H1 (cell line): ENCODE results near the gene VAMP3. TPM values are rescaled to one million over a fixed set of nuclear protein-coding genes. Genes with fewer than 3 reads are reported as not detected.

Source experiments
- CTCF ChIA-PET: fragments of 300-600 bp; sonication (Branson Sonifier 250); formaldehyde crosslinking; loops from one replicate; lab custom pipeline; 2021; ENCODE audit not compliant: partially characterized antibody; lab: Charles Lee
- POLR2A ChIA-PET: fragments of 300-600 bp; sonication (Branson Sonifier 250); formaldehyde crosslinking; loops from one replicate; lab custom pipeline; 2021; ENCODE audit warnings: inconsistent platforms; ENCODE audit not compliant: partially characterized antibody; lab: Charles Lee
- DNase-seq, 2 experiments: peaks; one replicate each; pipeline versions ENCODE4 v3.0.0 to v3.0.0-alpha.2; 2010 to 2022; ENCODE audit warnings: low spot score in 2 of 2, low read depth in 1 of 2, mixed read lengths in 1 of 2
- FAIRE-seq: peaks from 2 replicates; lab custom pipeline; 2011; peaks lifted over from hg19 to GRCh38; lab: Jason Lieb, UNC
- H2AFZ ChIP-seq: 2 replicates; pipeline ENCODE4 v1.8.1; 2012; ENCODE audit warnings: low read length, inconsistent platforms
- H2AK5ac ChIP-seq: 2 replicates; pipeline ENCODE4 v1.6.1; 2013; ENCODE audit warnings: low read depth, low read length
- H2BK120ac ChIP-seq: replicated peaks from 2 replicates; pipeline ENCODE3; 2013; ENCODE audit warnings: low read depth, low read length, inconsistent platforms
- H2BK12ac ChIP-seq: 2 replicates; pipeline ENCODE4 v1.6.1; 2013; ENCODE audit warnings: low read depth, low read length
- H2BK15ac ChIP-seq: 2 replicates; pipeline ENCODE4 v1.6.1; 2013; ENCODE audit warnings: low read length
- H2BK20ac ChIP-seq: 2 replicates; pipeline ENCODE4 v1.6.1; 2013; ENCODE audit warnings: low read length
- H2BK5ac ChIP-seq: 2 replicates; pipeline ENCODE4 v1.6.1; 2013; ENCODE audit warnings: low read depth, low read length
- H3K14ac ChIP-seq: 2 replicates; pipeline ENCODE4 v1.6.1; 2013; ENCODE audit warnings: inconsistent platforms; ENCODE audit not compliant: insufficient read length
- H3K18ac ChIP-seq: 2 replicates; pipeline ENCODE4 v1.6.1; 2013; ENCODE audit warnings: low read length; ENCODE audit errors: extremely low read depth
- H3K23ac ChIP-seq: 2 replicates; pipeline ENCODE4 v1.6.1; 2013; ENCODE audit warnings: inconsistent platforms; ENCODE audit not compliant: insufficient read length
- H3K23me2 ChIP-seq: 2 replicates; pipeline ENCODE4 v1.6.1; 2013; ENCODE audit warnings: low read depth, low read length
- H3K27ac ChIP-seq: 2 replicates; pipeline ENCODE4 v1.6.1; 2011; ENCODE audit warnings: low read depth, low read length, inconsistent platforms
- H3K27me3 ChIP-seq, 4 experiments: replicated peaks in 1 of 4; 1 replicate in 1 of 4; 2 replicates in 3 of 4; pipeline versions ENCODE4 v1.6.1 to v1.8.1; 2011 to 2013; ENCODE audit warnings: low read length in 3 of 4, mild to moderate bottlenecking in 3 of 4, inconsistent platforms in 2 of 4, mixed read lengths in 2 of 4, moderate library complexity in 1 of 4; ENCODE audit not compliant: control insufficient read depth in 3 of 4, insufficient read depth in 3 of 4; ENCODE audit errors: extremely low read depth in 1 of 4
- H3K36me3 ChIP-seq, 4 experiments: 2 replicates each; pipeline versions ENCODE4 v1.6.1 to v1.8.1; 2011 to 2013; ENCODE audit warnings: mild to moderate bottlenecking in 4 of 4, low read length in 3 of 4, moderate library complexity in 2 of 4, control low read depth in 1 of 4, inconsistent platforms in 1 of 4; ENCODE audit not compliant: insufficient read depth in 4 of 4, control insufficient read depth in 2 of 4
- H3K4ac ChIP-seq: replicated peaks from 2 replicates; pipeline ENCODE3; 2013; ENCODE audit warnings: low read length, low read depth, mixed read lengths, inconsistent platforms; ENCODE audit not compliant: insufficient read length
- H3K4me1 ChIP-seq, 4 experiments: replicated peaks in 1 of 4; 1 replicate in 1 of 4; 2 replicates in 3 of 4; pipeline versions ENCODE4 v1.6.1 to v1.8.1; 2011 to 2013; ENCODE audit warnings: low read length in 3 of 4, inconsistent platforms in 2 of 4, mixed read lengths in 1 of 4; ENCODE audit not compliant: insufficient read depth in 4 of 4, control insufficient read depth in 3 of 4
- H3K4me2 ChIP-seq, 2 experiments: 2 replicates each; pipeline versions ENCODE4 v1.6.1 to v1.8.1; 2011 to 2013; ENCODE audit warnings: low read depth in 2 of 2, low read length in 2 of 2, control low read depth in 1 of 2, inconsistent platforms in 1 of 2, mild to moderate bottlenecking in 1 of 2; ENCODE audit not compliant: insufficient read depth in 1 of 2
- H3K4me3 ChIP-seq, 4 experiments: fragments of 200-600, 300-600 bp in 1 of 4; sonication (generic), shearing (Covaris generic), sonication (Bioruptor Twin) in 1 of 4; 2 replicates each; pipeline versions ENCODE4 v1.5.1 to v1.8.1; 2011 to 2016; ENCODE audit warnings: low read length in 4 of 4, low read depth in 3 of 4, control low read depth in 2 of 4, inconsistent platforms in 2 of 4, mild to moderate bottlenecking in 2 of 4, mixed read lengths in 1 of 4, moderate library complexity in 1 of 4; ENCODE audit not compliant: insufficient read depth in 2 of 4; ENCODE audit errors: extremely low read depth in 1 of 4
- H3K56ac ChIP-seq: replicated peaks from 2 replicates; pipeline ENCODE3; 2013; ENCODE audit warnings: low read depth, mild to moderate bottlenecking, mixed read lengths, low read length, inconsistent platforms; ENCODE audit not compliant: insufficient read length
- H3K79me1 ChIP-seq: 2 replicates; pipeline ENCODE4 v1.6.1; 2013; ENCODE audit warnings: low read depth, low read length, control low read depth
- H3K79me2 ChIP-seq, 2 experiments: 2 replicates each; pipeline versions ENCODE4 v1.6.1 to v1.8.1; 2012 to 2013; ENCODE audit warnings: low read length in 2 of 2, mild to moderate bottlenecking in 2 of 2, inconsistent platforms in 1 of 2; ENCODE audit not compliant: insufficient read depth in 2 of 2, control insufficient read depth in 1 of 2
- H3K9ac ChIP-seq, 4 experiments: replicated peaks in 1 of 4; 1 replicate in 1 of 4; 2 replicates in 3 of 4; pipeline versions ENCODE4 v1.6.1 to v1.8.1; 2011 to 2013; ENCODE audit warnings: low read depth in 3 of 4, low read length in 3 of 4, control low read depth in 2 of 4, mild to moderate bottlenecking in 2 of 4, moderate library complexity in 2 of 4, inconsistent platforms in 1 of 4; ENCODE audit errors: extremely low read depth in 1 of 4
- H3K9me3 ChIP-seq, 2 experiments: 2 replicates each; pipeline versions ENCODE4 v1.6.1 to v1.8.1; 2012 to 2013; ENCODE audit warnings: mild to moderate bottlenecking in 2 of 2, moderate library complexity in 2 of 2, control low read depth in 1 of 2, inconsistent platforms in 1 of 2, low read depth in 1 of 2, low read length in 1 of 2, mixed read lengths in 1 of 2; ENCODE audit not compliant: insufficient read depth in 2 of 2
- H4K20me1 ChIP-seq, 2 experiments: replicated peaks in 1 of 2; 2 replicates each; pipeline versions ENCODE3 to v1.8.1; 2011 to 2013; ENCODE audit warnings: inconsistent platforms in 2 of 2, low read length in 2 of 2, mild to moderate bottlenecking in 1 of 2; ENCODE audit not compliant: insufficient read depth in 2 of 2, control insufficient read depth in 1 of 2
- H4K5ac ChIP-seq: 2 replicates; pipeline ENCODE4 v1.6.1; 2013; ENCODE audit warnings: low read length, low read depth, mixed read lengths, inconsistent platforms; ENCODE audit not compliant: insufficient read length
- H4K8ac ChIP-seq: 2 replicates; pipeline ENCODE4 v1.8.0; 2013; ENCODE audit warnings: mild to moderate bottlenecking, moderate library complexity, low read length, inconsistent platforms; ENCODE audit not compliant: insufficient read depth; ENCODE audit errors: extremely low read depth
- H4K91ac ChIP-seq: replicated peaks from 2 replicates; pipeline ENCODE3; 2013; ENCODE audit warnings: low read length, mixed read lengths, inconsistent platforms; ENCODE audit not compliant: insufficient read length
- CBX5 ChIP-seq: fragments of 300-800, 300-1000 bp; sonication (generic); IDR thresholded peaks from 2 replicates; pipeline ENCODE4 v1.7.1; 2016; ENCODE audit warnings: antibody characterized with exemption, low read length, low read depth
- FOSL1 ChIP-seq: IDR thresholded peaks from 2 replicates; pipeline ENCODE4 v1.6.1; 2011; ENCODE audit warnings: mild to moderate bottlenecking, low read depth, low read length, moderate library complexity; ENCODE audit not compliant: insufficient read depth
- GTF2F1 ChIP-seq: IDR thresholded peaks from 2 replicates; pipeline ENCODE4 v1.6.1; 2012; ENCODE audit warnings: low read depth, low read length, improper control_type of control experiment, borderline replicate concordance
- HDAC2 ChIP-seq, 2 experiments: fragments of 300-600 bp in 1 of 2; sonication (generic) in 1 of 2; IDR thresholded peaks; 2 replicates each; pipeline ENCODE4 v1.6.1; 2011 to 2012; ENCODE audit warnings: low read depth in 2 of 2, low read length in 2 of 2, mild to moderate bottlenecking in 2 of 2, moderate library complexity in 2 of 2, borderline replicate concordance in 1 of 2, inconsistent platforms in 1 of 2
- HDAC6 ChIP-seq: IDR thresholded peaks from one replicate; pipeline ENCODE4 v1.7.1; 2012; ENCODE audit warnings: low read depth, mild to moderate bottlenecking, inconsistent platforms, low read length, moderate library complexity
- RFX5 ChIP-seq: IDR thresholded peaks from 2 replicates; pipeline ENCODE4 v1.6.1; 2011; ENCODE audit warnings: low read depth, low read length, improper control_type of control experiment, borderline replicate concordance
- RNF2 ChIP-seq: fragments of 200-900, 300-1000 bp; sonication (generic); IDR thresholded peaks from 2 replicates; pipeline ENCODE4 v1.7.1; 2016; ENCODE audit warnings: borderline replicate concordance, low read depth, mild to moderate bottlenecking, antibody characterized with exemption, low read length; ENCODE audit not compliant: poor library complexity, severe bottlenecking; ENCODE audit errors: missing control alignments
- RXRA ChIP-seq: IDR thresholded peaks from 2 replicates; pipeline ENCODE4 v1.6.1; 2011; ENCODE audit warnings: low read depth, mild to moderate bottlenecking, low read length, moderate library complexity; ENCODE audit not compliant: insufficient read depth
- SAP30 ChIP-seq: fragments of 300-600 bp; sonication (generic); IDR thresholded peaks from 2 replicates; pipeline ENCODE4 v1.7.1; 2012; ENCODE audit warnings: low read length, moderate library complexity, mild to moderate bottlenecking, inconsistent platforms; ENCODE audit not compliant: insufficient read depth, insufficient replicate concordance
- SP2 ChIP-seq: IDR thresholded peaks from 2 replicates; pipeline ENCODE4 v1.6.1; 2012; ENCODE audit warnings: mild to moderate bottlenecking, low read length, inconsistent platforms
- TCF12 ChIP-seq: IDR thresholded peaks from 2 replicates; pipeline ENCODE4 v1.6.1; 2011; ENCODE audit warnings: low read depth, mild to moderate bottlenecking, low read length
- USF2 ChIP-seq: IDR thresholded peaks from 2 replicates; pipeline ENCODE4 v1.6.1; 2011; ENCODE audit warnings: low read length, improper control_type of control experiment
- WGBS, 2 experiments: shearing (Covaris generic) in 1 of 2; methylation state at CpG; one replicate each; pipeline versions ENCODE4 v1.1.6 to v1.1.7; 2013 to 2015; ENCODE audit warnings: low lambda C conversion rate in 2 of 2, mixed read lengths in 2 of 2, inconsistent platforms in 1 of 2, low coverage in 1 of 2, missing lambda C conversion rate in 1 of 2; ENCODE audit not compliant: insufficient replicate concordance in 2 of 2, insufficient coverage in 1 of 2, insufficient read length in 1 of 2; ENCODE audit errors: extremely low coverage in 1 of 2, missing lambda C conversion rate in 1 of 2; 5-methylcytosine and 5-hydroxymethylcytosine counted together
- polyA plus RNA-seq, 7 experiments: library from polyadenylated mRNA; depleted of rRNA in 3 of 7; stranded (reverse) in 5 of 7; unstranded in 2 of 7; fragments of >200 nt in 5 of 7; fragments of 200-250 nt in 2 of 7; gene quantifications; 1 replicate in 5 of 7; 2 replicates in 1 of 7; 4 replicates in 1 of 7; pipeline versions ENCODE4 v1.2.1 to v1.2.3, GENCODE V29; 2011 to 2013; ENCODE audit warnings: missing spikeins in 2 of 7, mixed read lengths in 2 of 7
- total RNA-seq: library from RNA; stranded (reverse); fragmentation: NEBNext Ultra II Directional; extraction: Animal tissue kit (Norgen Biotek cat#: 25700); gene quantifications from 2 replicates; pipeline ENCODE4 v1.2.1, GENCODE V29; 2021

VAMP3 gene
- total and polyA plus RNA-seq, 2 of the 8 experiments (the other 6 are each of a cell fraction or from before 2014, with no cell fraction given): 27.9 to 36.7 TPM

- ChIA-PET POLR2A (no interaction called here), CTCF (interaction anchor here (0.7 to 1.7 kb wide), 5 partner anchors 8 to 91 kb away, joined by 3 to 6 read pairs (median 3); no protein-coding TSS in a partner anchor)
- Histone ChIP-seq H3K23me2 (no peaks in the 10 kb centered on the region), H2AFZ (no peak overlapping the region), H3K56ac (no peak overlapping the region), H3K36me3 (peaks cover 3 to 43% (median 11%) of the 10 kb centered on the region in 4 experiments; a peak in 7 of 8 replicates), H3K4me1 (no peaks in the 10 kb centered on the region), H3K14ac (no peak overlapping the region), H2BK120ac (no peak overlapping the region), H2BK12ac (no peak overlapping the region), H4K8ac (no peak overlapping the region), H3K18ac (no peak overlapping the region), H2BK5ac (no peak overlapping the region), H3K27ac (no peak overlapping the region), H4K20me1 (peaks cover 0 to 2% of the 10 kb centered on the region in 2 experiments), H3K9me3 (peaks cover 11 to 13% of the 10 kb centered on the region in 2 experiments; a peak in 3 of 4 replicates), H3K27me3 (no peaks in the 10 kb centered on the region), H3K9ac (no peak overlapping the region), H2BK15ac (no peak overlapping the region), H3K79me2 (no peaks in the 10 kb centered on the region), H3K4me3 (no peak overlapping the region), H4K91ac (no peak overlapping the region), H3K79me1 (no peaks in the 10 kb centered on the region), H2AK5ac (no peak overlapping the region), H4K5ac (no peak overlapping the region), H3K23ac (no peak overlapping the region), H2BK20ac (no peak overlapping the region), H3K4me2 (no peak overlapping the region), H3K4ac (no peak overlapping the region)
- WGBS, 2 experiments: 98% methylated on average over 13 of the region's 13 CpGs; no CpG with 5 or more reads in 1 of the 2 experiments
- FAIRE-seq (no peak), DNase-seq (no peak)
- TF ChIP-seq RNF2 (no peak), CBX5 (no peak), FOSL1 (no peak), USF2 (no peak), GTF2F1 (no peak), SP2 (no peak), RXRA (no peak), TCF12 (no peak), RFX5 (no peak), HDAC2 (IDR thresholded peaks at IDR 0.05; ENCODE audit: borderline replicate concordance in 1 of 2, low read depth in 2 of 2, low read length in 2 of 2) (no peak), HDAC6 (no peak), SAP30 (no peak)
Observed at GRCh38 chr1:7809742-7810141, 38.6 kb downstream of the VAMP3 start.
